ENCODE measurements around the gene XPO6.

- TF ChIP-seq SP1 (IDR thresholded peaks at IDR 0.05): no peak
- TF ChIP-seq FOXM1 (IDR thresholded peaks at IDR 0.05; ENCODE audit: borderline replicate concordance): no peak
- no peak for TF ChIP-seq TARDBP (IDR thresholded peaks at IDR 0.05)
- TF ChIP-seq FOXK2 (IDR thresholded peaks at IDR 0.05): no peak
- TF ChIP-seq ZNF384 (IDR thresholded peaks at IDR 0.05): no peak
- no peak for TF ChIP-seq SUZ12 (IDR thresholded peaks at IDR 0.05)
- no peak for TF ChIP-seq L3MBTL2 (conservative IDR thresholded peaks at IDR 0.05)
- TF ChIP-seq BHLHE40 (IDR thresholded peaks at IDR 0.05; ENCODE audit: borderline replicate concordance): no peak
- TF ChIP-seq ARNT (IDR thresholded peaks at IDR 0.05): no peak
- no peak for TF ChIP-seq ELF4 (IDR thresholded peaks at IDR 0.05)
Observed at GRCh38 chr16:28162326-28162877, 49.4 kb downstream of the XPO6 start.

Data from HEK293T (cell line).